ENCODE data around the gene TREM1. TPM values are rescaled to one million over a fixed set of nuclear protein-coding genes. Genes with fewer than 3 reads are reported as not detected.

The TREM1 gene
- total RNA-seq, 4 donors from 2014 or later, result 0.95 to 2.6 TPM; not detected in 2

GRCh38 chr6:41274256-41274655 is 12.2 kb downstream of the TREM1 start:
- in situ Hi-C loops (cut with MboI; ENCODE audit: low sequenced_read_pairs in 4 of 4), result no loop called here
- no peaks in the 10 kb centered on the region for H3K4me1 ChIP-seq
- no peak for TF ChIP-seq CTCF (IDR thresholded peaks at IDR 0.05 in 4 of 5, conservative IDR thresholded peaks at IDR 0.05 in 1 of 5)
- no peak for TF ChIP-seq POLR2A (IDR thresholded peaks at IDR 0.05)
- H3K27ac ChIP-seq, result no peak overlapping the region
- ATAC-seq, result no peak
- no peaks in the 10 kb centered on the region for H3K9me3 ChIP-seq
- no peak overlapping the region for H3K4me3 ChIP-seq
- intact Hi-C loops (cut with DNase I; ENCODE audit: low total_unique reads), result no loop called here
- DNase-seq, result no peak
- H3K36me3 ChIP-seq, result no peaks in the 10 kb centered on the region
- no peaks in the 10 kb centered on the region for H3K27me3 ChIP-seq

- Histone ChIP-seq H3K36me3 (no peaks in the 10 kb centered on the region), H3K4me1 (no peaks in the 10 kb centered on the region), H3K9me3 (no peaks in the 10 kb centered on the region), H3K4me3 (no peak overlapping the region), H3K27me3 (no peaks in the 10 kb centered on the region), H3K27ac (no peak overlapping the region)
- intact Hi-C loops (cut with DNase I; ENCODE audit: low total_unique reads), result no loop called here
- DNase-seq (no peak), ATAC-seq (no peak)
- in situ Hi-C loops (cut with MboI; ENCODE audit: low sequenced_read_pairs in 4 of 4), result no loop called here
- TF ChIP-seq CTCF (IDR thresholded peaks at IDR 0.05 in 4 of 5, conservative IDR thresholded peaks at IDR 0.05 in 1 of 5) (no peak), POLR2A (IDR thresholded peaks at IDR 0.05) (no peak)
Measured at GRCh38 chr6:41273714-41274113, 12.8 kb downstream of the TREM1 start.

GRCh38 chr6:41272591-41273240 is 13.8 kb downstream of the TREM1 start:
- H3K36me3 ChIP-seq, result no peaks in the 10 kb centered on the region
- ATAC-seq (no peak), DNase-seq (no peak)
- no peak for TF ChIP-seq CTCF (IDR thresholded peaks at IDR 0.05 in 4 of 5, conservative IDR thresholded peaks at IDR 0.05 in 1 of 5)
- TF ChIP-seq POLR2A (IDR thresholded peaks at IDR 0.05), result no peak
- intact Hi-C loops (cut with DNase I; ENCODE audit: low total_unique reads), result no loop called here
- no peaks in the 10 kb centered on the region for H3K9me3 ChIP-seq
- no peak overlapping the region for H3K4me3 ChIP-seq
- in situ Hi-C loops (cut with MboI; ENCODE audit: low sequenced_read_pairs in 4 of 4), result no loop called here
- H3K27me3 ChIP-seq, result no peaks in the 10 kb centered on the region
- H3K27ac ChIP-seq, result no peak overlapping the region
- H3K4me1 ChIP-seq, result no peaks in the 10 kb centered on the region

- no peak overlapping the region for H3K27ac ChIP-seq
Measured at GRCh38 chr6:41271901-41272395, 14.5 kb downstream of the TREM1 start.

More at GRCh38 chr6:41271901-41272395, 14.5 kb downstream of the TREM1 start:
- no peaks in the 10 kb centered on the region for H3K27me3 ChIP-seq
- intact Hi-C loops (cut with DNase I; ENCODE audit: low total_unique reads) (no loop called here), in situ Hi-C loops (cut with MboI; ENCODE audit: low sequenced_read_pairs in 4 of 4) (no loop called here)
- H3K4me1 ChIP-seq, result no peaks in the 10 kb centered on the region
- H3K36me3 ChIP-seq, result no peaks in the 10 kb centered on the region
- TF ChIP-seq CTCF (IDR thresholded peaks at IDR 0.05 in 4 of 5, conservative IDR thresholded peaks at IDR 0.05 in 1 of 5) (no peak), POLR2A (IDR thresholded peaks at IDR 0.05) (no peak)
- no peak for ATAC-seq
- no peaks in the 10 kb centered on the region for H3K9me3 ChIP-seq
- no peak overlapping the region for H3K4me3 ChIP-seq
- peak; percentile 7 to 34 for DNase-seq
